HG03108 (cell line): ENCODE data around the gene CEACAM16.
A peak's percentile ranks its signal among the peaks of the same experiment; 100 is the strongest.

ENCODE experiments used
- ATAC-seq: cut with Tn5 transposase; IDR thresholded peaks from one replicate; pipeline ENCODE4 v1.9.1; 2021; ENCODE audit warnings: moderate library complexity; ENCODE audit not compliant: unreplicated experiment

The CEACAM16 gene

DNA sequence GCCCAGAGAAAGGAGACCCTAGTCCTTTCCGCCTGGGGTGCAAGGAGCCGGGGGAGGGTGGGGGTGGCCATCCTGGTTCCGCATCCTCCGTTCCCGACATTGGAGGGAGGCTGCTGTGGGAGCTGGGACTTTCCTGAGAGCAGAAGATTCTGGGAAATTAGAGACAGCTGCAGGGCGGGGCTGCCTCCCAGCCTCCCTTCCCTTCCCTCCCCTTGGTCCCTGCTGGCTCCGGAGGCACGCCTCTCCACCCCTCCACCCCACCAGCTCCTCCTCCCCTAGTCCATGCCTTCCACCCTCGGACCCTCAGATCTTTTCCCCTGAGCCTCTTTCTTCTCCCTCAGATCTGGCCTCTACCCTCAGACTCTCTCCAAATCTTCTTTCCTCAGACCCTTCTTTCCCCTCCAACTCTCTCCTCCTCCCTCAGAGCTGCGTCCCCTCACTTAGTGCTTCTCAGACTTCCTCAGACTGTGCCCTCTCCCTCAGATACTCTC, 46.4 kb downstream of the CEACAM16 start:
- ATAC-seq = no peak

DNA sequence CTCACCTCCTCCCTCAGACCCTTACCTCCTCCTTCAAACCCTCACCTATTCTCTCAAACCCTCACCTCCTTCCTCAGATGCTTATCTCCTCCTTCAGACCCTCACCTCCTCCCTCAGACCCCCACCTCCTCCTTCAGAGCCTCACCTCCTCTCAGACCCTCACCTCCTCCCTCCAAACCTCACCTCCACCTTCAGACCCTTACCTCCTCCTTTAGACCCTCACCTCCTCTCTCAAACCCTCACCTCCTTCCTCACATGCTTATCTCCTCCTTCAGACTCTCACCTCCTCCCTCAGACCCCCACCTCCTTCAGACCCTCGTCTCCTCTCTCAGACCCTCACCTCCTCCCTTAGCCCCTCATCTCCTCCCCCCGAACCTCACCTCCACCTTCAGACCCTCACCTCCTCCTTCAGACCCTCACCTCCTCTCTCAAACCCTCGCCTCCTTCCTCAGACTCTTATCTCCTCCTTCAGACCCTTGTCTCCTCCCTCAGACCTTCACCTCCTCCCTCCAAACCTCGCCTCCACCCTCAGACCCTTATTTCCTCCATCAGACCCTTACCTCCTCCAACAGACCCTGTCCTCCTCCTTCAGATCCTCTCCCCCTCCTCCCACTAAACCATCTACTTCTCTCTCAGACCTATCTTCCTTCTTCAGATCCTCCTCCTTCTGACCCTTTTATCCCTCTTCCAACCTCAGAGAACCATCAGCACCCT, 47.1 kb downstream of the CEACAM16 start:
- no peak for ATAC-seq

DNA sequence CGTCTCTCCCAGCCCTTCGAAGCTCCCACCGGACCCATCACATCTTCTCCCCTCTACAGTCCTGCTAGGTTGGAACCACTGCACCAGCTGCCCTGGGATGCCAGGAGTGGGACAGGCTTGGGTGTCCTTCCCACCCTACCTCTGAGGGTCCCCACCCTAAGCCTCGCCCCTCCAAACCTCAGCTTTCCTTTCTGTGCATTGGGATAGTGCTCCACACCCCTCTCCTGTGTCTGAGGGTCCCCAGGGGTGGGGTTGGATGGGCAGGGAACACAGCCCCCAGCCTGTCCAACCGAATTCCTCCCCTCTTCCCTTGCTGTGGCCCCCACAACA, 47.6 kb downstream of the CEACAM16 start:
- ATAC-seq = no peak

DNA sequence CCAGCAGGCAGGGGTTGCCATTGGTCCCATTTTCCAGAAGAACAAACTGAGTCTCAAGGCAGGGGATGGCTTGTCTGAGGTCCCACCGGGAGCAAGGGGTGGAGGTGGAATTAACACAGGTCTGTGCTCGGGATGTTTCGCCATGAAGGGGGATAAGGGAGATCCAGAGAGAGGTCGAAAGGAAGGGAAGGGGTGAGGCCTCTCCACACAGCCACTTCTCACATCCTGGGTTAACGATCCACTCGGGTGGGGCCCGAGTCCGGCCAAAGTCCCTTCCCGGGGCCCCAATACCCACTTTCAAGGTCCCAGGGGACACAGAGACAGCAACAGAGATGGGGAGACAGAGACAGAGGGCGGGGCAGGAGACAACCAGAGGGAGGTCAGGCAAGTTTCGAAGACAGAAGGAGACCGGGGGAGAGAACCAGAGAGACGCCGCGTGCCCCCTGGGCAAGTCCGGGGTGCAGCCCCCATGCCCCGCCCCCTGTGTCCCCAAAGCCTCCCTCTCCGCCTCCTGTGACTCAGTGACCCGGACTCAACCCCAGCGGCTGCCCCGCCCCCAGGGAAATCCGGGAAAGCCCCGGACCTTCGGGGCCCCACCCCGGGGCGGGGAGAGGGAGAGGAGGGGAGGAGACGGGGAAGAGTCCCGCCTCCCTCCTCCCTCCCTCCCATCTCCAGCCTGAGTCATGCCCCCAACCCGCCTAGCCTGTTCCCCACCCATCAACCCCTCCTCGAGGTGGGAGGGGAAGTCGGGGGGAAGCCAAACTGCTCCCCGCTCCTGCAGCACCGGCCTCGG, 48.2 kb downstream of the CEACAM16 start:
- ATAC-seq = no peak

DNA sequence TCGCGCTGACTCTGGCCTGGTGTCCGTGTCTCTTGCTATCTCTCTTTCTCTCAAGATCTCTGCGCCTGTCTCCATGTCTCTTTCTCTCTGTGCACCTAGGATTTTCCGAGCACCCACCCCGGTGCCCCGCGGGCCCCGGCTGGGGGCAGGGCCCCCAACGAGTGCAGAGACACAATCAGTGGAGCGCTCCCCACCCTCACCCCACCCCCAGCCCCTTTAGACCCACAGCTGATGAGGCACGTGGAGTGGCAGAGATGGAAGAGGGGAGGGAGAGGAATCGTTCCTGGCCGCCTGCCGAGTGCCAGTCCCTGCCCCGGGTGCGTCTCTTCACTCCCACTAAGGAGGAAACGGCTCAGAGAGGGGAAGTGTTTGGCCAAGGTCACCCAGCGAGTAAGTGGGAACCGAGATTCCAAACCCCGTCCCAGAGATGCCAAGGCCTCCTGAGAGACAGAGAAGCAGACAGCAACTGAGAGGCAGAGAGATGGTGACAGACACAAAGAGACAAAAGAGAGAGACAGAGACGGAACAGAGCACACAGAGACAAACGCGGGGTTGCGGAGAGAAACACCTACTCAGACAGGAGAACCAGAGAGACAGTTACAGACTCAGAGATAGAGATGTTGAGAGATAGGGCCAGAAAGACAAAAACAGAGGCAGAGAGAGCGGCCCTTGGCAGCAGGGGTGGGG, 48.9 kb downstream of the CEACAM16 start:
- peak; percentile 0 for ATAC-seq

DNA sequence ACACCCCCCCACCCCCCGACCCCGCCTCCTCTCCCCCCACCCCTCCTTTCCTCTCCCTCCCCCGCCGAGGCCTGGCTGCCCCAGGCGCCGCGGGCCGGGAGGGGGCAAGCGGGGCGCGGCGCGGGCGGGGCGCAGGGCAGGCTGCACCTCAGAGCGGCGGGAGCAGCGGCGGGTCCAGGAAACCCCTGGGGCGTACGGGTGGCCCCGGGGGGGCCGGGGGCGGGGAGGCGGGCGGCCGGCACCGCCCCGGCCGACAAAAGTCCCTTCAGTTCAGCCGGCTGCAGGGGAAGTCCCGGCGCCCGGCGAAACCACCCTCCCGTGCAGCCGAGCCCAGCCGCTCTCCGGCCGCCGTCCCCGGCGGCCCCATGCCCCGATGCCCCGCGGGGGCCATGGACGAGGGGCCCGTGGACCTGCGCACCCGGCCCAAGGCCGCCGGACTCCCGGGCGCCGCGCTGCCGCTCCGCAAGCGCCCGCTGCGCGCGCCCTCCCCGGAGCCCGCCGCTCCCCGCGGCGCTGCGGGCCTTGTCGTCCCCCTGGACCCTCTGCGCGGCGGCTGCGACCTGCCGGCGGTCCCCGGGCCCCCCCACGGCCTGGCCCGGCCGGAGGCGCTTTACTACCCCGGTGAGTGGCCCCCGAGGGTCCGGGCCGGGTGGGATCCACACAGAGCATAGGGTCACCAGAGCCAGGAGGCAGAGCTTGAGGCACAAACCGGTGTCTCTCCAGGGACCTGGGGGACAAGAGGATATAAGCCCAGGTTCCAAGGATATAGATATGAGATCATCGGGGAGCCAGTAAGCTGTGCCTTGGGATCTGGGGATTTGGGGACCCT, 49.7 kb downstream of the CEACAM16 start, which contains the start of gene BCL3:
BCL3 (plus strand) TSS at position 283 of the 829 bp plus-strand sequence; CDS start at position 366, 83 bp downstream.
- ATAC-seq = peak; percentile 30

DNA sequence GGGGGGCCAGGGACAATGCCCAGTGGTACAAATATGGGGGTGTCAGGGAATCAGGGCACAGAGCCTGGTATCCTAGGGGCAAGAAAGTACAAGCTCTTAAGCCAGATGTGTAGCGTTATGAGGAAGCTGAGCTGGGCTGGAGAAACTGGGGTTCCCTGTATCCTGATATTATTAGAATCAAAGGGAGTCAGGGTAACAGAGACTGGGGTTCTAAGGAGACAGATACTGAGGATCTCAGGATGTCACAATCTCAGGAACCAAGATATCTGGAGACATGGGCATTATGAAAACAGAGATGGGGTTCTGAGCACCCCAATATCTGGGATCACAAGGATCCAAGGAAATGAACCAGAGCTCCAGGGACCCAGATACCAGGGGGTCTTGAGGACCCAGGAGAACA, 50.3 kb downstream of the CEACAM16 start:
- ATAC-seq = no peak

DNA sequence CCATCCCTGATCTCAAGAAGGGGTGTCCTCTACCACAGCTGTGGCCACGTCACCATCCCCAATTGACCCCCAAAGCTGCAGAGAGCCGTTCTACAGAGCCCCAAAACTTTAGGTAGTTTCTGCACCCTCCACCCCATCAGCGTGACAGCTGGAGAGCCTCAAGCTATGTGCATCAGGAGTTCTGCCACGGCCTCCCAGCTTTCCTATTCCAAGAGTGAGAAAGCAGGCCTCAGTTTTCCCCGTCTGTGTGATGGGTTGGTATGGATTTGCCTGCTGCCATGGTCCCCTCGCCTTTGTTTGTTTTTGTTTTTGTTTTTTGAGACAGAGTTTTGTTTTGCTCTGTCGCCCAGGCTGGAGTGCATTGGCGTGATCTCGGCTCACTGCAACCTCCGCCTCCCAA, 51.0 kb downstream of the CEACAM16 start:
- ATAC-seq = no peak

DNA sequence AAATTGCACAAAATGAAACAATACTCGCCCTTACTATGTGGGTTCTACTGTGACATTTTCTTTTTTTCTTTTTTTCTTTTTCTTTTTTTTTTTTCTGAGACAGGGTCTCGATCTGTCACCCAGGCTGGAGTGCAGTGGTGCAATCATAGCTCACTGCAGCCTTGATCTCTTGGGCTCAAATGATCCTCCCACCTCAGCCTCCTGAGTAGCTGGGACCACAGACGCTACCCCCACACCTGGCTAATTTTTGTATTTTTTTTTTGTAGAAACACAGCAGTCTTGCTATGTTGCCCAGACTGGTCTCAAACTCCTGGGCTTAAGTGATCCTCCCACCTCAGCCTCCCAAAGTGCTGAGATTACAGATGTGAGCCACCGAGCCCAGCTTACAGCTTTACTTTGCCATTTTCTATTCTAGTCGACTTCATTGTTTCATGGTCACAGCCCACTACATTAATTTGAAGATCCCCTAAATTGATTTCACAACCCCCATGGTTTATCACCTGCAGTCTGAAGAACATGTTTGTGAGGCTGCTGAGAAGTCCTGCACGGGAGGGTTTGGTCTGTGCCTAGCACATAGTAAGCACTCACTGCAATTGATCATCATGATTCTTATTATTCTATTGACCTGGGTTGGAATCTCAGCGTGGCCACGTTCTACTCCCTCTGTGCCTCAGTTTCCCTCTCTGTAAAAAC, 53.3 kb downstream of the CEACAM16 start:
- ATAC-seq = no peak

DNA sequence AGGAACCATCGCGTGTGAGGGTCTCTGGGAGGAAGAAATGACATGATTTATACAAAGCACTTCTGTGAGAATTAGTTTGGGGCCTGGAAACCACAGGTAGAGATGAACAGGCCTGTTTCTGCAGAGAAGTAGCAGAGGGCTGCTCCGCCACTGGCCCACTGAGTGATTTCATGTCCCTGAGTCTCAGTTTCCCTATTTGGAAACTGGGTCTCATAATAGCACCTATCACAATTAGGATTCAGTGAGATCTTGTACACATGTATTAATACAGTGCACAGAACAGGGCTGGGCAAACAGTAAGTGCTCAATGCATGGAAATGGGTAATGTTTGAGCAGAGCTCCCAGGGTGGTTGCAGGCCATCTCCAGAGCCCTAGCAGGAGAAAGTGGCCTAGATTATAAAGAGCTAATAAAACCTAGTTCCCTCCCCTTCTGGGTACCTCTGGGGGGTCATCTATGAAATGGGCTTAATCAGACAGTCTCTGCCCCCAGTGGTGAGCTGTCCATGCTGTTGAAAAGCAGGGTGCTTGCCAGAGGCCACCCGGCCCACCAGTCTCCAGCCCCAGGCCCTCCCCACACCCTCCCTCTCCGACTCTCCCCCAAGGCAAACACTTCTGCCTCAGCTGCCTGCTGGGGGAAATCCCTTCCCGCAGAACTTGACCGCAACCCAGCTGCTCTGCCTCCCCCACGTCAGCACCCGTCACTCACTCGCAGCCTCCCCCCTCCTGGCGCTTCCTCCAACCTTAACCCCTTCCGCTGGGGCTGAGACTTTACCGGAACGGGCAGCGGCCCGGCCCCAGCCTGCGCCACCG, 54.1 kb downstream of the CEACAM16 start:
- ATAC-seq = peak; percentile 46

DNA sequence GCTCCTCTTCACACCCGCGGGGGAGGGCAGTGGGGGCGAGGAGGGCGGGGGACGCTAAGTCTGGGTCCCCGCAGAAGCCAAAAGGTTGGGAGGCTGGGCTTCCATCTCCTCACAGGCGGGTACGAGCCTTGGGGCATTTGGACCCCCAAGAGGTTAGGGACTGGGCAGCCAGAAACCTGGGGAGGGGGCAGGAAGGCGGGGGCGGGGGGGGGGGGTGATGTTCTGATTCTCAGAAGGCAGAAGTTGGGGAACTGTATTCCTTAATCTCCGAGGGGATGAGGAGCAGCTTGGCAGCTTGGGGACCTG, 54.6 kb downstream of the CEACAM16 start:
- ATAC-seq = no peak

DNA sequence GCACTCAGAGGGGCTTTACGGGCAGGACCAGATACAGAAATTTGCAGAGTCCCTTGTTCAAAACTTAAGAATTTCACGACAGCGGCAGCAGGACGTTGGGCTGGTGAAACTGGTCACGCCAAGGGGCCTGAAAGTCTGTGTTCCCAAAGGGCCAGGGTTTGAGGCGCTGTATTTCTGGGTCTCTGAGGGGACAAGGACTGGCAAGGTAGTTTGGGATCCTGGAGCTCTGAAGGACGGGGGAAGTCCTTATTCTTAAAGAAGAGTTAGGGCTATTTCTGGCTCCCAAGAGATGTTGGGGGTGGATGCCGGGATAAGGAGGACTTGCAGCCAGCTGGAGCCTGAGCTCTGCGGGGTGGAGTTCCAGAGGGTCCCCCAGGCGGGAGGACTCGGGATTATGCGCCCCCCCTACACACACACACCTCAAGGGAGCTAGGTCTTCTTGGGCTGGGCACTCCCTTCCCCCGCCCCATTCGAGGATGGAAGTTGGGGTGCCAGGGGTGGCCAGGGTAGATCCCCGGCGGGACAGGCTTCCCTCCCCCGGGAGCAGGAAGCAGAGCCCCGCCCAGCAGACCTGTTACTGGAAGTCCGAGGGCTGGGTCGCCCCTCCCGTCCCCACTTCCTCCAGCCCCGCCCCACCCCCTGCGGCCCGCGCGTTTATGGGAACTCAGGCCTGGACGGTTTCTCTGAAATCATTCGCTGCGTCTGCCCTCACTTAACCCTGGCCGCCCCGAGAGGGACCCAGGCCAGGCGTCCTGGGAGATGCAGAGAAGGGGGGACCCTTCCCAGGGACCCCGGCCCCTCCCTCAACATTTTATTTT, 55.2 kb downstream of the CEACAM16 start:
- ATAC-seq = no peak

DNA sequence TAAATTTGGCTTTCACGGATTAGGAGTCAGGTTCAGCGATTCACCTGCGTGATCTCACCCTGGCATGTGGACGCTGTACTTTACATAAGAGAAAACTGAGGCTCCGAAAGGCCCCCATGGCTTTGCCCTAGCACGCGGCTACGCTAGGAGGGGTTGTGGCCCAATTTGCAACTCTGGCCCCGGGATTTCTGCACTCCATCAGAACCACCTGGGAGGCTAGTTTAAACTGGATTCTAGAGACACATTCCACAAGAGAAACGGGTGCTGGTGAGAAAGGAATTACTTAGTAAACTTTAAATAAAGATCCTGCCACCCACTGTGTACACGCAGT, 55.8 kb downstream of the CEACAM16 start:
- no peak for ATAC-seq

DNA sequence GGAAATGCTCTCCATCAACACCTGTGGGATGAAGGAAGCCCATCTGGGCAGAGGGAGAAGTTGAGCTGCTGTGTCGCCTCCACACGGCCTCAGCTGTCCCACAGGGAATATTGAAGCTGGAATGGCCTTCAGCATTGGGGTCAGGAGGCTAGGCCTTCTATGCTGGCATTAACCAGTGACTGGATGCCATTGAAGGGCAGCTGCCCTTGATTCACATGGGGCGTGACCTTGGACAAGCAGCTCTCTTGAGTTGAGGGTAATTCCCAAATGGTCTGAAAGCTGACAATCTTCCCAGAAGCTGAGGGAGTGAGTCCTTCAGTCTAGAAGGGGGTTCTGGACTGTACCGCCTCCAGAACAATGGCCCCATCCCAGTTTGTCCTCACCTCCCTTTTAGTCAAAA, 56.3 kb downstream of the CEACAM16 start:
- no peak for ATAC-seq

DNA sequence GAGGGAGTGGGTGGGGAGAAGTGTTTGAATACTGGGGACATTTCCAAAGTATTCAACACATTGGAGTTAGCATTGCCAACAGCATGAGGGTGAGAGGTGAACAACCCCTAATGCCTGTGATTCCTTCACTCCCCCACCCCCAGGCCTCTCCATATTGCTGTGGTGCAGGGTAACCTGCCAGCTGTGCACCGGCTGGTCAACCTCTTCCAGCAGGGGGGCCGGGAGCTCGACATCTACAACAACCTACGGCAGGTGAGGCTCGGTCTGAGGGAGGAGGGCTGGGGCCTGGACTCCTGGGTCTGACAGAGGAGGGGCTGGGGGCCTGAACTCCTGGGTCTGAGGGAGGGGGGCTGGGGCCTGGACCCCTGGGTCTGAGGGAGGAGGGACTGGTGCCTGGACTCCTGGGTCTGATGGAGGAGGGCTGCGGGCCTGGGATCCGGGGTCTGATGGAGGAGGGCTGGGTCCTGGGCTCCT, 57.2 kb downstream of the CEACAM16 start:
- no peak for ATAC-seq

DNA sequence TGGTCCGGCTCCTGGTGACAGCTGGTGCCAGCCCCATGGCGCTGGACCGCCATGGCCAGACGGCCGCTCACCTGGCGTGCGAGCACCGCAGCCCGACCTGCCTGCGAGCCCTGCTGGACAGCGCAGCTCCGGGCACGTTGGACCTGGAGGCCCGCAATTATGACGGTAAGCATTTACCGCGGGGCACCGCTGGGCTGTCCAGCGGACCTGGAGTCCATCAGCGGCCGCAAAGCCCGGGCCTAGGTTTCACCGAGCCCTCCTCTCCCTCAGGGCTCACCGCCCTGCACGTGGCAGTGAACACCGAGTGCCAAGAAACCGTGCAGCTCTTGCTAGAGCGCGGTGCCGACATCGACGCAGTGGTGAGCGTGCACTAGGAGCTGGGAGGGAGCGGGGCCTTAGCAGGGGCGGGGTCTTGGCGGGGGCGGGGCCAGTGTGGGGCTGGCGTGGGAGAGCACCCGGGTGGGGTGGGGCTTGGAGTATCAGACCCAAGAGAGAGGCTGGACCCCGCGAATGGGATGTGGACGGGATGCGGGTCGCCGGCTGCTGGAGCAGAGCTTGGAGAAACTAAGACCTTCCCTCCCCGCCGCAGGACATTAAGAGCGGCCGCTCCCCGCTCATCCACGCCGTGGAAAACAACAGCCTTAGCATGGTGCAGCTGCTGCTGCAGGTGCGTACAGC, 58.2 kb downstream of the CEACAM16 start:
- ATAC-seq = no peak

DNA sequence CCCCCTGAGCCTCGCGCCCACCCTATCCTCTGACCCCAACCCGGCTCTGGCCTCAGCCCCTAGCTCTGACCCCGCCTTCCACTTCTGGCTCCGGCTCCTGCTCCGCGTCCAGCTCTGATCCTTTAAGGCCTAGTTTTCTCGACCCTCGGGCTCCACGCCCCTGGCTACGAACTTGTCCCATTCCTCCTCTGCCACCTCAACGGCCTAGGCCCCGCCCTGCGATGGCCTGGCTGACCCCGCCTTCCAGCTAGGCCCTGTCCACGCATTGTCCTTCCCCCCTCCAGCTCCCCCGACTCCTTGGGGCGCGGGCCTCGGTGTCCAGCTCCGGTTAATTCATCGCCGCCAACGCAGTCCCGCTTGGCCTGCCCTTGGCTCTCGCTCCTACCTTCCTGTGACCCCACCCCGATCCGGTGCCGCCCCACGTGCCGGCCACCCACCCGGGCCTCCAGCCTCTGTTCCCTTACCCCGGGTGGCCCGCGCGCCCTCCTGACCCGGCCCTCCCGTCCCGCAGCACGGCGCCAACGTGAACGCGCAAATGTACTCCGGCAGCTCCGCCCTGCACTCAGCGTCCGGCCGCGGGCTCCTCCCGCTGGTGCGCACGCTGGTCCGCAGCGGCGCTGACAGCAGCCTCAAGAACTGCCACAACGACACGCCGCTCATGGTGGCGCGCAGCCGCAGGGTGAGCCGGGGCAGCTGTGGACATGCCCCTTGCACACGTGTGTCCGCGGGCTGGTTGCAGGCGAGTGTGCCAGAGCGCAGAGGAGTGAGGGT, 59.0 kb downstream of the CEACAM16 start:
- no peak for ATAC-seq
